ENCODE results near the gene NUDT22.

NUDT22 gene

DNA sequence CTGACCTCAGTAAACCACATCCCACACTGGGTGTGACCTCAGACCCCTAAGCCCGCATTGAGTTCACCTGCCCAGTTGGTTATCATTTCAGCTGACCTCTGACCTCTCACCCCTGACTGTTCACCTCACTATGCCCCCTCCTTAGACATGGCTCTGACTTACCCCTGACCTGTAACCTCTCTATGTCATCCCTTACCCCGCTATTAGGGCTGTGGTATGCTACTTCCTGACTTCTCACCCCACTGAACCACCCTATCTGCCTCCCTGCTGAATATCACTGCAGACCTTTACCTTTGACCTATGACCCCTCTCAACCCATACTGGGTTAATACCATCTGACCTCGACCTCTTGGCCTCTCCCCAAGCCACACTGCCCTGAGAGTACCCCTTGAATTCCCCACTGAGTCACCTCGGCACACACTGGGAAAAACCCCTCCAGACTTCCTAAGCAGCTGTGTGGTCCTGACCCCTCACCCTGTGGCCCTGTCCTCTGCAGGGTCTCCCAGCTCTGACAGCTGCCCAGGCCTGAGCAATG is 33.5 kb downstream of the NUDT22 start:
- H3K9me2 ChIP-seq (replicated peaks; ENCODE audit: insufficient read depth, low read length): no peaks in the 10 kb centered on the region
- H3K27me3 ChIP-seq (ENCODE audit: low read length): no peaks in the 10 kb centered on the region
- H3F3A ChIP-seq (ENCODE audit: insufficient read depth): no peaks in the 10 kb centered on the region
- no peaks in the 10 kb centered on the region for H3K79me2 ChIP-seq (ENCODE audit: insufficient read depth, low read length)
- H4K20me1 ChIP-seq (ENCODE audit: low read depth, low read length): no peaks in the 10 kb centered on the region
- no peak overlapping the region for H2AFZ ChIP-seq (ENCODE audit: low read depth, low read length, severe bottlenecking)
- no peak overlapping the region for H3K4me3 ChIP-seq (ENCODE audit: insufficient read depth, low read length, poor library complexity, severe bottlenecking)
- no peak overlapping the region for H3K4me2 ChIP-seq (ENCODE audit: low read depth, low read length, poor library complexity, severe bottlenecking)
- H3K9me3 ChIP-seq (ENCODE audit: insufficient read depth, low read length): no peaks in the 10 kb centered on the region
- no peaks in the 10 kb centered on the region for H3K36me3 ChIP-seq (ENCODE audit: low read length)
- H3K27ac ChIP-seq (ENCODE audit: low read depth, low read length): no peak overlapping the region
- no peak overlapping the region for H3K9ac ChIP-seq (ENCODE audit: low read length)
- no peak for TF ChIP-seq EZH2phosphoT487 (conservative IDR thresholded peaks at IDR 0.05; ENCODE audit: low read length)
- TF ChIP-seq, protein P1, sequence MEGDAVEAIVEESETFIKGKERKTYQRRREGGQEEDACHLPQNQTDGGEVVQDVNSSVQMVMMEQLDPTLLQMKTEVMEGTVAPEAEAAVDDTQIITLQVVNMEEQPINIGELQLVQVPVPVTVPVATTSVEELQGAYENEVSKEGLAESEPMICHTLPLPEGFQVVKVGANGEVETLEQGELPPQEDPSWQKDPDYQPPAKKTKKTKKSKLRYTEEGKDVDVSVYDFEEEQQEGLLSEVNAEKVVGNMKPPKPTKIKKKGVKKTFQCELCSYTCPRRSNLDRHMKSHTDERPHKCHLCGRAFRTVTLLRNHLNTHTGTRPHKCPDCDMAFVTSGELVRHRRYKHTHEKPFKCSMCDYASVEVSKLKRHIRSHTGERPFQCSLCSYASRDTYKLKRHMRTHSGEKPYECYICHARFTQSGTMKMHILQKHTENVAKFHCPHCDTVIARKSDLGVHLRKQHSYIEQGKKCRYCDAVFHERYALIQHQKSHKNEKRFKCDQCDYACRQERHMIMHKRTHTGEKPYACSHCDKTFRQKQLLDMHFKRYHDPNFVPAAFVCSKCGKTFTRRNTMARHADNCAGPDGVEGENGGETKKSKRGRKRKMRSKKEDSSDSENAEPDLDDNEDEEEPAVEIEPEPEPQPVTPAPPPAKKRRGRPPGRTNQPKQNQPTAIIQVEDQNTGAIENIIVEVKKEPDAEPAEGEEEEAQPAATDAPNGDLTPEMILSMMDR (IDR thresholded peaks at IDR 0.05; ENCODE audit: insufficient read depth, low read length, poor library complexity, severe bottlenecking): no peak

DNA sequence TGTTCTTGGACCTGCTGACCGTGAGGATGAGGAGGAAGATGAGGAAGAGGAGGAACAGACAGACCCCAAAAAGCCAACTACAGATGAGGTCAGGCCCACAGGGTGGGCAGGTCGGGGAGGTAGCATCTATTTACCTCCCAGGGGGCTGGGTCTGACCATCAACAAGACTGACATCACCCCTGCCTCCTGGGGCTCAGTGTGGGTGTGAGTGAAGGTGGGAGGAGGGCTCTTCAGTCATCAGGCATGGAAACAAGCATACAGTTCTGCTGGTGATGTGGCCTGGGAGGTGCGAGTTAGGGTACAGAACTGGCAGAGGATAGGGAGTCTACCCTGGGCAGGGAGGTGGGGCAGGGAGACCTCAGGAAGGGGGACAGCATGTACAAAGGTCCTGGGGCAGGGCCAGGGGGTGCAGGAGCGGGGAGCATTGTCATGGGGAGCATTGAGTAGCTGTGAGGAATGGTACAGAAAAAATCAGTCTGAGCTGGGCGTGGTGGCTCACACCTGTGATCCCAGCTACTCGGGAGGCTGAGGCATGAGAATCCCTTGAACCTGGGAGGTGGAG is 34.2 kb downstream of the NUDT22 start:
- H3K79me2 ChIP-seq (ENCODE audit: insufficient read depth, low read length): no peaks in the 10 kb centered on the region
- no peaks in the 10 kb centered on the region for H4K20me1 ChIP-seq (ENCODE audit: low read depth, low read length)
- no peak overlapping the region for H3K4me3 ChIP-seq (ENCODE audit: insufficient read depth, low read length, poor library complexity, severe bottlenecking)
- H3K27me3 ChIP-seq (ENCODE audit: low read length): no peaks in the 10 kb centered on the region
- H3K4me2 ChIP-seq (ENCODE audit: low read depth, low read length, poor library complexity, severe bottlenecking): no peak overlapping the region
- no peak for TF ChIP-seq EZH2phosphoT487 (conservative IDR thresholded peaks at IDR 0.05; ENCODE audit: low read length)
- TF ChIP-seq, protein P1 (IDR thresholded peaks at IDR 0.05; ENCODE audit: insufficient read depth, low read length, poor library complexity, severe bottlenecking): no peak
- no peak overlapping the region for H3K27ac ChIP-seq (ENCODE audit: low read depth, low read length)
- no peaks in the 10 kb centered on the region for H3K9me2 ChIP-seq (replicated peaks; ENCODE audit: insufficient read depth, low read length)
- H3K9ac ChIP-seq (ENCODE audit: low read length): no peak overlapping the region
- H2AFZ ChIP-seq (ENCODE audit: low read depth, low read length, severe bottlenecking): no peak overlapping the region
- no peaks in the 10 kb centered on the region for H3K9me3 ChIP-seq (ENCODE audit: insufficient read depth, low read length)
- no peaks in the 10 kb centered on the region for H3K36me3 ChIP-seq (ENCODE audit: low read length)
- no peaks in the 10 kb centered on the region for H3F3A ChIP-seq (ENCODE audit: insufficient read depth)

DNA sequence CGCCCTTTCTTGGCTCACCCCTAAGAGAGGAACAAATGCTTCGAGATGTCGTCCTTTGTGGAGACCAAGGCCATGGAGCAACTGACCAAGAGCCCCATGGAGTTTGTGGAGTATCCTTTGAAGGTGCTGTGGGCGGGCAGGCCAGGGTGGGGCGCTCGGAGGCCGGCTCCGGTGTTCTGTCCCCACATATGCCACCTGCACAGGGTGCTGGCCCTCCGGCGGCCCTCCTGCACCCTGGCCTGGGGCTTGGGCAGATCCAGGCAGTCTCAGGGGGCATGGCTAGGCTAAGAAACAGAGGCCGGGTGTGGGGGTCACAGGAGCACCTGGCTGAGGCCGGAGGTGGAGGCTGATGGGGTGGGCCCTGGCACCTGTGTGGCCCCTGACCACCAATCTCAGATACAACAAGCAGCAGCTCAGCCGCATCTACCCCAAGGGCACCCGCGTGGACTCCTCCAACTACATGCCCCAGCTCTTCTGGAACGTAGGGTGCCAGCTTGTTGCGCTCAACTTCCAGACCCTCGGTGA is 35.5 kb downstream of the NUDT22 start:
- Histone ChIP-seq H3K79me2 (ENCODE audit: insufficient read depth, low read length) (no peaks in the 10 kb centered on the region), H3K9ac (ENCODE audit: low read length) (no peak overlapping the region), H3K36me3 (ENCODE audit: low read length) (no peaks in the 10 kb centered on the region), H3K27me3 (ENCODE audit: low read length) (no peaks in the 10 kb centered on the region), H4K20me1 (ENCODE audit: low read depth, low read length) (no peaks in the 10 kb centered on the region), H3K9me3 (ENCODE audit: insufficient read depth, low read length) (no peaks in the 10 kb centered on the region), H2AFZ (ENCODE audit: low read depth, low read length, severe bottlenecking) (no peak overlapping the region), H3K27ac (ENCODE audit: low read depth, low read length) (no peak overlapping the region), H3K4me3 (ENCODE audit: insufficient read depth, low read length, poor library complexity, severe bottlenecking) (no peak overlapping the region), H3K9me2 (replicated peaks; ENCODE audit: insufficient read depth, low read length) (no peaks in the 10 kb centered on the region), H3F3A (ENCODE audit: insufficient read depth) (no peaks in the 10 kb centered on the region), H3K4me2 (ENCODE audit: low read depth, low read length, poor library complexity, severe bottlenecking) (no peak overlapping the region)
- no peak for TF ChIP-seq EZH2phosphoT487 (conservative IDR thresholded peaks at IDR 0.05; ENCODE audit: low read length)
- TF ChIP-seq, protein P1 (IDR thresholded peaks at IDR 0.05; ENCODE audit: insufficient read depth, low read length, poor library complexity, severe bottlenecking): no peak
